GM04504 (cell line): Measurements from ENCODE around the gene MYO18A.
"Not testable (repeated sequence)": the region's sequence is repeated elsewhere in the genome, so short reads cannot be mapped to it uniquely, and the experiment has no call there.

Experiments used
- DNase-seq: peaks from one replicate; pipeline ENCODE4 v3.0.0-alpha.2; 2012; ENCODE audit warnings: low read depth

The MYO18A gene

GRCh38 chr17:29107933-29108822 lies 72.0 kb downstream of the MYO18A start:
- DNase-seq, result no peak

- DNase-seq, result no peak
These were observed 73.1 kb downstream of the MYO18A start for GRCh38 chr17:29107084-29107483.

GRCh38 chr17:29103341-29103740 lies 76.9 kb downstream of the MYO18A start:
- no peak for DNase-seq

GRCh38 chr17:29102741-29103181 lies 77.4 kb downstream of the MYO18A start:
- DNase-seq, result no peak

GRCh38 chr17:29102046-29102445 lies 78.2 kb downstream of the MYO18A start:
- DNase-seq, result no peak

- DNase-seq, result no peak
These were observed 79.9 kb downstream of the MYO18A start for GRCh38 chr17:29100296-29100695.

- DNase-seq, result no peak
These were observed 80.7 kb downstream of the MYO18A start for GRCh38 chr17:29099527-29099926.

GRCh38 chr17:29096094-29096493 lies 84.1 kb downstream of the MYO18A start:
- no peak for DNase-seq

GRCh38 chr17:29095439-29095838 lies 84.8 kb downstream of the MYO18A start:
- no peak for DNase-seq

GRCh38 chr17:29094101-29094708 lies 86.0 kb downstream of the MYO18A start:
- no peak for DNase-seq

GRCh38 chr17:29093090-29093871 lies 86.9 kb downstream of the MYO18A start:
- no peak for DNase-seq

- DNase-seq, result no peak
These were observed 88.5 kb downstream of the MYO18A start for GRCh38 chr17:29091606-29092289.

GRCh38 chr17:29090750-29091605 lies 89.2 kb downstream of the MYO18A start:
- no peak for DNase-seq

GRCh38 chr17:29090108-29090507 lies 90.1 kb downstream of the MYO18A start:
- no peak for DNase-seq

GRCh38 chr17:29089601-29090044 lies 90.6 kb downstream of the MYO18A start:
- DNase-seq, result no peak

GRCh38 chr17:29088782-29089181 lies 91.4 kb downstream of the MYO18A start:
- DNase-seq, result not testable (repeated sequence)

GRCh38 chr17:29086628-29087332 lies 93.4 kb downstream of the MYO18A start:
- no peak for DNase-seq

GRCh38 chr17:29085223-29085622 lies 95.0 kb downstream of the MYO18A start:
- no peak for DNase-seq

GRCh38 chr17:29084541-29085146 lies 95.6 kb downstream of the MYO18A start:
- no peak for DNase-seq

- DNase-seq, result no peak
These were observed 99.2 kb downstream of the MYO18A start for GRCh38 chr17:29080965-29081364.
